PC-3 (cell line): ENCODE results near the gene CUEDC1.

ENCODE experiments used
- EZH2 ChIP-seq: fragments of 300-600 bp; sonication (generic); IDR thresholded peaks from one replicate; pipeline ENCODE4 v1.6.1; 2017; ENCODE audit warnings: antibody characterized with exemption, mild to moderate bottlenecking, low read length; ENCODE audit not compliant: unreplicated experiment
- EZH2phosphoT487 ChIP-seq: fragments of 300-600 bp; sonication (generic); IDR thresholded peaks from 2 replicates; pipeline ENCODE4 v1.6.1; 2018; ENCODE audit warnings: mild to moderate bottlenecking, antibody characterized with exemption, low read length, borderline replicate concordance
- TF ChIP-seq, protein P1 (sequence below): fragments of 300-600 bp; sonication (generic); conservative IDR thresholded peaks from 2 replicates; pipeline ENCODE4 v1.5.1; 2017; ENCODE audit warnings: antibody characterized with exemption, low read depth, mild to moderate bottlenecking, low read length

DNA sequence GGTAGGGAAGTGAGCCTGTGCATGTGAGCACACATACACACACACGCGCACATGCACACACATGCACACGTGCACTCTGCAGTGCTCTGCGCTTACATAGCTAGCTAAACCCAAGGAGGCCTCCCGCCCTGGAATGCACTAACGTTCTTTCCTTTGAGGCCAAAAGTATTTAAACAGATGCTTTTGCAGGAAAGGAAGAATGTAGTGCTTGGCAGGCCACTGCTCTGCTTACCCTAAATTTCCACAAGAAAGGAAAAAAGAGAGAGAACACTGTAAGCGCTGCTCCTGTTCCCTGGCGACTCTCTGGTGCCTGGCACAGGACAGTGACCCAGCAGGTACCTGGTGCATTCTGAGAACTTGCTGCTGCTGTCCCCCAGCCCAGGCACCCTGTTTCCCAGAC is 74.1 kb downstream of the CUEDC1 start:
- TF ChIP-seq EZH2phosphoT487 (no peak), EZH2 (no peak)
- TF ChIP-seq, protein P1, sequence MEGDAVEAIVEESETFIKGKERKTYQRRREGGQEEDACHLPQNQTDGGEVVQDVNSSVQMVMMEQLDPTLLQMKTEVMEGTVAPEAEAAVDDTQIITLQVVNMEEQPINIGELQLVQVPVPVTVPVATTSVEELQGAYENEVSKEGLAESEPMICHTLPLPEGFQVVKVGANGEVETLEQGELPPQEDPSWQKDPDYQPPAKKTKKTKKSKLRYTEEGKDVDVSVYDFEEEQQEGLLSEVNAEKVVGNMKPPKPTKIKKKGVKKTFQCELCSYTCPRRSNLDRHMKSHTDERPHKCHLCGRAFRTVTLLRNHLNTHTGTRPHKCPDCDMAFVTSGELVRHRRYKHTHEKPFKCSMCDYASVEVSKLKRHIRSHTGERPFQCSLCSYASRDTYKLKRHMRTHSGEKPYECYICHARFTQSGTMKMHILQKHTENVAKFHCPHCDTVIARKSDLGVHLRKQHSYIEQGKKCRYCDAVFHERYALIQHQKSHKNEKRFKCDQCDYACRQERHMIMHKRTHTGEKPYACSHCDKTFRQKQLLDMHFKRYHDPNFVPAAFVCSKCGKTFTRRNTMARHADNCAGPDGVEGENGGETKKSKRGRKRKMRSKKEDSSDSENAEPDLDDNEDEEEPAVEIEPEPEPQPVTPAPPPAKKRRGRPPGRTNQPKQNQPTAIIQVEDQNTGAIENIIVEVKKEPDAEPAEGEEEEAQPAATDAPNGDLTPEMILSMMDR: no peak
